Fibroblast of the conjunctiva (primary cell): ENCODE results near the gene CHAD.
"Not testable (repeated sequence)": the region's sequence is repeated elsewhere in the genome, so short reads cannot be mapped to it uniquely, and the experiment has no call there.

Experiments used
- DNase-seq: peaks from one replicate; pipeline ENCODE4 v3.0.0-alpha.2; 2010; ENCODE audit warnings: low read depth

Gene CHAD

GRCh38 chr17:50428126-50428525, 40.6 kb downstream of the CHAD start:
- DNase-seq = not testable (repeated sequence)

DNA sequence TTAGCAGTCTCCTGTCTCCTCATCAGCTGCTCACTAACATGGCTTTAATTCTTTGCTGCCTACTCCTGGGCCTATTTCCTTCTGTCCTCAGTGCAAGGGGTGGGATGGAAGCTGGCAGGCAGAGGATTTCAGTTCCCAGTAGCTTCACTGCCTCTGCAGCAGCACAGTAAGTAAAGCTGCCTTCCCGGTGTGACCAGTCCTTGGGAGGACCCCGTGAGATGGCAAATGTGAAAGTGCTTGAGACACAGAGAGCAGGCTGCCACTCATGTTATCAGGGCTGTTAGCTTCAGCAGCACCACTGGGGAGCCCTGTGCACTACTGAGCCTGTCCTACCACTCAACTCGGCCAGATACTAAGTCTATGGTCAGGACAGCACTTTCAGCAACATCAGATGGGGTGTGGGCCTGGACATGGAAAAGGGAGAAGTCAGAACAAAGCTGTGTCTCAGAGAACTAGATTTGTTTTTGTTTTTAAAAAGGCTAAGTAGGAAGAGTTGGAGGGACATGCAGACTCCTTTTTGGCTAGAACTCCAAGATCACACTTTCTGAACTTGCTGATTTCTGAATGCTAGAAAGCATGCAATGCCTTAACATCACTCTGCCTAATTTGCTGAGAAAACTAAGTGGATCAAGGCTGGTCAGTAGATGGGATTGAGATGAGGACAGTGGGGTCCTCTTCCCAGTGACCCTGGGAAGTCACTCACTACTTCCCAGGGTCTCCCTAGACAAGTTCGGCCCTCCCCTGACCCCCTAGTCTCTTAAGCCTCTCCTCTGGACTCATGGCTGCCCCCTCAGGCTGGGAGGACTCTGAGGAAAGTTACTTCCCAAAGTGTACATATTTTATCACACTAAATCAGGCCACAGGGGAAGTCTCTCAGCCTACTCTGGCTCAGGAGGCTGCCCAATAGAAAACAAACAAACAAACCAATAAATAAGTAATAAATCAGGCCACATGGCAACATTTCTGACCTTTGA, 41.6 kb downstream of the CHAD start:
- no peak for DNase-seq

DNA sequence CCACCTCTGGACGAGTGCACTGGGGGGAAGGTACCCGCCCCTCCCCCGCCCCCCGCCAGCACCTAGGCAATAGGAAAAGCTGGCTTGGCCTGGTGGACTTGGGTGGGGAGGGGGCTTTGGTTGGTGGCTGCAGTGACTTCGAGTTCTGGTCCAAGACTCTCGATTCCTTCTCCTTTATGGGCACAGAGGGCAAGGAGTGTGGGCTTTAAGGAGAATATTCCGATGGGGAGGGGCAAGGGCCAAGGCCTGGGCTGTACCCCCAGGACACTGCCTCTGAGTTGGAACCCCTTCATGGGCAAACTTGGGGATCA, 42.3 kb downstream of the CHAD start:
- DNase-seq = no peak

- no peak for DNase-seq
Measured at GRCh38 chr17:50425682-50426471, 42.8 kb downstream of the CHAD start, which contains the start of gene ACSF2. Gene ACSF2, plus strand, starts transcription at chr17:50426218. Its CDS starts 44 bp downstream, at chr17:50426262.

DNA sequence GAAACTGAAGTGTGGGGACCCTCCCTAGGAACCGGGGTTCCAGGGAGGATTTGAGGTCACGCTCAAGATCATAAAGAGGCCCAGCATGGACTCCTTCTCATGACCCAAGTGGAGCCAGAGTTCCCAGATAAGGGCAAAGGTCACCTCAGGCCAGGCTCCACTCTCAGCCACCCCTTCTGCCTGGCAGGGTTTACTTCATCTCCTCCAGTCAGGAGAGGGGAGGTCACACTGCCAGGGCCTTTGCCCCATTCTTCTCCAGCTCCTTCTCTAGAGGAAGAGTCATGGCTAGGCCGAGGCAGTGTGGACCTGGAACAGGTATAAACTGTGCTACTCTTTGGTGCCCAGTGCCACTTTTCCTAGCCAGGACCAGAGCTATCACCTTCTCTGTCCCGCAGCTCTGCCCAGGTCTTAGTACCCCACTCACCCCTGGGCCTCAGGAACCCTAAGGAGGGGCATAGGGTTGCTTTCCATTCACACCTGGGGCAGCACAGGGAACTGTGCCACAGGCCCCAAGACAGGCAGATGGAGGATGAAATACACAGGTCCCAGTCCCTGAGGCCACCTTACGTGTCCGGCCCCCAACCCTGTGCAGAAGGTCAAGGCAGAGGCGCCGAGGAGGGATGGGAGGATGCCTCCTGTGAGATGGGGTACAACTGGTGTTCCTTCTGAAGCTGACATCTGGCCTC, 43.5 kb downstream of the CHAD start:
- DNase-seq = no peak

DNA sequence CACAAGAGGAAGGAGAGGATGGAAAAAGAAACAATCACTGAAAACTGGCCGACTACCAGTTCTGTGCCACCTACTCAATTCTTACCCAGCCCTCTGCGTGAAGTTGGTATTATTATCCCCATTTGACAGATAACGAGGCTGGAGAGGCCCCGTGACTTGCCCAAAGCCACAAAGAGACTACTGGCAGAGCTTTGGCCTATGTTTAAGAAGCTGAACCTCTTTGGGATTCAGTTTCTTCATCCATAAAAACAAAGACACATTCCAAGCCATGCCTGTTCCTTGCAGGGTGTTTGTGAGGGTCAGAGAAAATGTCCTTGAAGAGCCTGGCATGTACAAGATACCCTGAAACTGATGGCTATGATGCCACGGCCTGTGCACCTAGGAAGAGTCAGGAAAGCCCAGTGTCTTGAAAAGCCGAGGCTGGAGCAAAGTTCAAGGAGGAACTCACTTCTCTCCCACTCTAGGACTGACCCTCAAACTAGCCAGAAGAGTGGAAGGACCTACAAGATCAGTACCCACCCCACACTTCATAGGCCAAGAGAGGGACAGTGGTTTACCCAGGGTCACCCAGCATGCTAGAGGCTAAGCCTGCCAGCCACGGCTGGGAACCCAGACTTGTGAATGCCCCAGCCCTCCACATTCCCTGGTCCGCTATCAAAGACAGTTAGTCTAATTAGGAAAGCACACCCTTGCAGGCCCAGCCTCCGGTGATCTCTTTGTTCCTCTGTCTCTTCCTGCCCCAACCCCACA, 44.3 kb downstream of the CHAD start:
- DNase-seq = no peak

GRCh38 chr17:50423553-50424159, 45.0 kb downstream of the CHAD start:
- peak; percentile 50 for DNase-seq

- no peak for DNase-seq
Measured at GRCh38 chr17:50422738-50423137, 45.9 kb downstream of the CHAD start.

GRCh38 chr17:50421308-50422051, 47.2 kb downstream of the CHAD start:
- no peak for DNase-seq

GRCh38 chr17:50420419-50421112, 48.1 kb downstream of the CHAD start:
- DNase-seq = no peak

DNA sequence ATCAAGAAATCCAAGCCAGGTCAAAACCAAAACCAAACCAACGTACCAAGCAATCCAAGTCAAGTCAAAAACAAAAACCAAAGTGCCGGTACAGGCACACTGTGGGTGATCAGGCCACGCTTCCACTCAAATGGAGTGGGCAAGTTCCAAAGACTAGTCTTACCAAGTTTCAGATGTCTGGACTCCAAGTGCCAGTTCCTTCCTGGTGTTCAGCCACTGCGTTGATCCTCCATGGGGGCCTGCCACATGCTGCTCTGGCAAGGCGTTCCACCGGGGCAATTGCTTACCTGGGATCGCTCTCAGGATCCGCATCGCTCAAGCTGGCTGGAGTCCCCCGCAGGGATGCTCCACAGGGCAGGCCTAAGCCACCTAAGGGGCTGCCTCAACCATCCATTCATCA, 49.1 kb downstream of the CHAD start:
- not testable (repeated sequence) for DNase-seq

DNA sequence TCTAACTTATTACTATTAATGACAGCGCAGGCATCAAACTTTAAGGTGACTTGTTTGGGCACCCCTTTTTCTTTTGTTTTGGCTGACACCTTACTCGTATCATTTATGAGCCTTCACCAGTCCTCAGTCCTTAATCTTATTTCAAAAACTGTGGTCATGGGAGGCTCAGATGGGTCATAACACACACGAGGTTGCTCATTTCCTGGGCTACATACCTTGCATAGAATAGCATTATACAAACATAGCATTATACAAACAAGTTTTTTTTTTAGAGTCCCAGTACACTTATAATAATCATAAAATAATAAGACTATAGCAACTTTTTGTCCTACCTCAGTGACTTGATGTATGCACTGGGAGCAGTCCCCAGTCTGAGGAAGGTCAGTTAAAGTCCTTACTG, 53.9 kb downstream of the CHAD start:
- DNase-seq = no peak
